ENCODE data around the gene LSMEM2. TPM values are rescaled to one million over a fixed set of nuclear protein-coding genes. Genes with fewer than 3 reads are reported as not detected.

LSMEM2 gene
- total RNA-seq, 2 donors from 2014 or later: 1.4 to 6.6 TPM

- peak; percentile 99 for DNase-seq
- peak; percentile 95 to 96 for ATAC-seq
- intact Hi-C loops (cut with DNase I): no loop called here
These were observed 13.5 kb downstream of the LSMEM2 start, which contains the start of gene IFRD2 for GRCh38 chr3:50292159-50293078. TSS of gene IFRD2 (minus strand) at chr3:50292429. CDS start at chr3:50292274, 155 bp downstream.

GRCh38 chr3:50293079-50293801, 14.4 kb downstream of the LSMEM2 start:
- no peak for DNase-seq
- ATAC-seq: no peak
- intact Hi-C loops (cut with DNase I): no loop called here

- no peak for DNase-seq
- ATAC-seq: no peak
- intact Hi-C loops (cut with DNase I): no loop called here
These were observed 15.2 kb downstream of the LSMEM2 start for GRCh38 chr3:50294089-50294488.

DNA sequence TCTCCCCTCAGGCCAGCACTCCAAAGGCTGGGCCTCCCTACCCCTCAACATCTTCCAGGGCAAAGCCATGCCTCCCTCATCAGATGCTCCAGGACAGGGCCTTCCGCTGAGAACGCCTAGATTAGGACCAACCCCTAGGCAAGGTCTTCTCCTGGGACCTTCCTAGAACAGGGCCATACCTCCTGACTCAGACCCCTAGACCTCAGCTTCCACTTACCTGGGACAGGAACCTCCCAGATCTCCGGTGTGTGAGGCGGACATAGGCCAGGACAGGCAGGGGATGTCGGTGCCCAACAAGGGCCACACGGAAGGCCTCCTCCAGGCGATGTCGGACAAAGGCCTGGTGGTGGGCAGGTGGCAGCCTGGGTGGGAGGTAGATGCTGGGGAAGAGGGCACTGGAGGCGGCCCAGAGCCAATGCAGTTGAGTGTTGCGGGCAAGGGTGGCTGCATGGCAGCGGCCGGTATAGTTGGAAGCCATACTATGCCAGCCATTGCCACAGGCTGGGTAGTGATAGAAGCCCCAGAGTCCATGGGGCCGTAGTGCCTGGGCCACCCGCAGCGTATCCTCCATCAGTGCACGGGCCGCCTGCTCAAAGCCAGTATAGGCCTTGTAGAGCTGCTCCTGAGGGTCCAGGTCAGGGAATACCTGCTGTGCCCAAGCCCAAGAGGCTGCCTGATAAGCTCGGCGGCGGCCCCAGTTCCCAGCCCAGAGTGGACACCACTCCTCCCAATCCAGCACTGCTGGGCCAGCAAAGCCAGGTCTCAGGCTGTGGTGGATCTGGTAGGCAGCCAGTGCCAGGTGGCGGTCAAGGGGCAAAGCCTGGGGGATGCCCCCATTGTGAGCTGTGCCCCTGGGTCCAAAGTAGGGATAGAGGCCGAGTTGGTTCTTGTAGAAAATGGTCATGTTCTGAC, 15.9 kb downstream of the LSMEM2 start:
- no peak for DNase-seq

DNA sequence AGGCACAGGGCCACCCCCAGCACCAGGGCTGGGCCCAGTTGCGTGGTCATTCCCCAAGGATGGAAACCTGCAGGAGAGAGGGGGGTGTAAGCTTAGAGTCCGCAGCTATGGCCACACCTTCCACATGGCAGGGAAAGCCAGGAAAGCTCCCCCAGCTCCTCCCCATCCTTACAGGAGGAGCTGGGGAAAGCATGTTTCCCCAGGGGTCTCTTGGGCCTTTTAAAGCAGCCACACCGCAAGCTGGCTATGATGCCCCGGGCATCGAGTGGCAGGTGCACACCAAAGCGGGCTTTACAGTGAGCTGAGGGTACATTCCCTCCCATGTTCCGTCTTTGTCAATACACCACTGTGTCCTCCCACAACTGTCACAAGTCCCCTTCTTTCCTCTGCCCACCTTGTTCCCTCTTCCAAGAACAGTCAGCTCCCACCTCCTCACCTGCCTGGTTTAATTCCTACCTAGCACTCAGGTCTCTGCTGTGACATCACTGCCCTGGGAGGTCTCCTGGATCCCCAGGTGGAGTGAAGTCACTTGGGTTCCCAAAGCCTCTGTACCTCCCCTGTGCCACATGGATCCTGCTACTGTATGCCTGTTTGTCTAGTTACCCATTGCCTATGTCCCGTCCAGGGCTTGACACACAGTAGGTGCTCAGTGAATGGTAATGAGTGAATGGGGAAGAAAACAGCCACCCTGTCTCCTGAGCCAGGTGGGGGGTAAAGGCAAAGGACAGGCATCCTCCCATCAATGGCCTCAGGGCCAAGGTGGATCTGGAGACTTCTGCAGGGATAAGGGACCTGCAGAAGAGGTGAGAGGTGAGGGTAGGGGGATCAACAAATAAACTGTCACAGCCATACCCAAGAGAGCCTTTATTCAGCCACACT, 16.9 kb downstream of the LSMEM2 start:
- ATAC-seq (no peak), DNase-seq (no peak)
- intact Hi-C loops (cut with DNase I): no loop called here

More for the DNA sequence above, 15.9 kb downstream of the LSMEM2 start:
- no peak for ATAC-seq
- intact Hi-C loops (cut with DNase I): no loop called here

GRCh38 chr3:50296721-50297383, 18.0 kb downstream of the LSMEM2 start:
- intact Hi-C loops (cut with DNase I): no loop called here
- DNase-seq (no peak), ATAC-seq (no peak)

DNA sequence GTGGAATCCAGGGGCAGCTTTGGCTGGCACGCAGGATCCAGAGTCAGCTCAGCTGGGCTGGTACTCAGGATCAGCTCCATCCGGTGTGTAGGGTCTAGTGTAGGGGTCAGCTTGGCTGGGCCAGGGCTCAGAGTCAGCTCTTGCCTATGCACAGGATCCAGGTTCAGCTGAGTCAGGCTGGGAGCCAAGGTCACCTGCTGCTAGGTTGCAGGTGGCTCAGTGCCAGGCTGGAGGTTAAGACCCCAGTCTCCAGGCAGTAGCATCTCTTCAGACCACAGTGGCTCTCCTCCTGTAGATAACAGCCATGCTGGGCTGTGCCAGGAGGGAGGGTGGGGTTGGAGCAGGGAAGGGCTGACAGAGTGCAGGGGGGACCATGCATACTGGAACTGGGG, 18.5 kb downstream of the LSMEM2 start:
- ATAC-seq (no peak), DNase-seq (no peak)
- intact Hi-C loops (cut with DNase I): no loop called here

GRCh38 chr3:50297896-50298725, 19.2 kb downstream of the LSMEM2 start:
- intact Hi-C loops (cut with DNase I): no loop called here
- no peak for DNase-seq
- no peak for ATAC-seq

- ATAC-seq: peak; percentile 91 to 94
- intact Hi-C loops (cut with DNase I): no loop called here
These were observed 20.1 kb downstream of the LSMEM2 start, which contains the start of the genes HYAL3 and NAA80 for GRCh38 chr3:50298836-50299637. TSS of gene HYAL3 (minus strand) at chr3:50299405. CDS start at chr3:50295602, 3,803 bp downstream. TSS of gene NAA80 (minus strand) at chr3:50299405. CDS start at chr3:50297463, 1,942 bp downstream.

DNA sequence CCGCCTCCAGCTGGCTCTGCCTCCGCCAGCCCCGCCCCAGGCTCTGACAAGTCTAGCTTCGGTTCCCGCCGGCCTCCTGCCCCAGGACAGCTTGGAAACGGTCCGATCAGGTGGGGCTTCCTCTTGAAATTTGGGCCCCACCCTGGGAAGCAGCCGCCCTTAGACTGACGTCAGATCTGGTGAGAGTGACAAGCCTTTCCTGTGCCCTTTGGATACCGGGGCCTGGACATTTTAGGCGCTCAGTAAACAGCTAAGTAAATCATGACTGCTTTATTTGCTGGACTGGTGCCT, 20.7 kb downstream of the LSMEM2 start:
- no peak for DNase-seq
- intact Hi-C loops (cut with DNase I): no loop called here
- ATAC-seq: no peak

More at GRCh38 chr3:50298836-50299637, 20.1 kb downstream of the LSMEM2 start, which contains the start of the genes HYAL3 and NAA80:
- peak; percentile 99 for DNase-seq

DNA sequence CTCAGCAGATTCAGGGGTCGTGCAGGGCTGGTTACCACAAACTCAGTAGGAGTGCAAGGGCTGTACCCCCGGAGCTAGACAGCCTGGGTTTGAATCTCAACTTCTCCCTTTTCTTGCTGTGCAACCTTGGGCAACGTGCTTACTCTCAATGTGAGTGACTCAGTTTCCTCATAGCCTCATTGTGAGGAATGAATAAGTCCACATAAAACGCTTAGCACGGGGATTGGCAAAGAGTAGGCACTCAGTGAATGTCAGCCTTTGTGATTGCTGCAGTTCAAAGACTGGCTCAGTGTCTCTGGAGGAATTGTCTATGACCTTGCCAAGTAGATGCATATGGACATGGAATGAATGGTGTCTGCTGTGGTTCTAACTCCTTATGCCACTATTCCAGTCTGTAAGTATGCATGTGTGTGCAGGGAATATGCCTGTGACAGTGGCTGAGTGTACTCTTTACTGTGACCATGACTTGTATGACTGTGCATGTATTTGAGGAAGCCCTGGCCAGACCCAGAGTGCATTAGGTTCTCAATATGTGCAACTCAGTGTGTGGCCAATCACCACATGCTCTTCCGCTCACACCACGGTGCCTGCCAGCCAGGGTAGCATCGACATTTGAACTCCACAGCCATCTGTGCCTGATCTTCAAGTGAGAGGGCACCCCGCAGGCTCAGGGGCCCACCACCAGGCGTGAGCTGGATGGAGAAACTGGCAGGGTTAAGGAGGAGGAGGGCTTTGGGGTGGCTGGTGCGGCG, 21.2 kb downstream of the LSMEM2 start:
- peak in 1 of 2 donors; percentile 2 for ATAC-seq
- intact Hi-C loops (cut with DNase I): no loop called here
- DNase-seq: no peak

- no peak for ATAC-seq
- intact Hi-C loops (cut with DNase I): no loop called here
- DNase-seq: no peak
These were observed 21.9 kb downstream of the LSMEM2 start for GRCh38 chr3:50300681-50301254.

DNA sequence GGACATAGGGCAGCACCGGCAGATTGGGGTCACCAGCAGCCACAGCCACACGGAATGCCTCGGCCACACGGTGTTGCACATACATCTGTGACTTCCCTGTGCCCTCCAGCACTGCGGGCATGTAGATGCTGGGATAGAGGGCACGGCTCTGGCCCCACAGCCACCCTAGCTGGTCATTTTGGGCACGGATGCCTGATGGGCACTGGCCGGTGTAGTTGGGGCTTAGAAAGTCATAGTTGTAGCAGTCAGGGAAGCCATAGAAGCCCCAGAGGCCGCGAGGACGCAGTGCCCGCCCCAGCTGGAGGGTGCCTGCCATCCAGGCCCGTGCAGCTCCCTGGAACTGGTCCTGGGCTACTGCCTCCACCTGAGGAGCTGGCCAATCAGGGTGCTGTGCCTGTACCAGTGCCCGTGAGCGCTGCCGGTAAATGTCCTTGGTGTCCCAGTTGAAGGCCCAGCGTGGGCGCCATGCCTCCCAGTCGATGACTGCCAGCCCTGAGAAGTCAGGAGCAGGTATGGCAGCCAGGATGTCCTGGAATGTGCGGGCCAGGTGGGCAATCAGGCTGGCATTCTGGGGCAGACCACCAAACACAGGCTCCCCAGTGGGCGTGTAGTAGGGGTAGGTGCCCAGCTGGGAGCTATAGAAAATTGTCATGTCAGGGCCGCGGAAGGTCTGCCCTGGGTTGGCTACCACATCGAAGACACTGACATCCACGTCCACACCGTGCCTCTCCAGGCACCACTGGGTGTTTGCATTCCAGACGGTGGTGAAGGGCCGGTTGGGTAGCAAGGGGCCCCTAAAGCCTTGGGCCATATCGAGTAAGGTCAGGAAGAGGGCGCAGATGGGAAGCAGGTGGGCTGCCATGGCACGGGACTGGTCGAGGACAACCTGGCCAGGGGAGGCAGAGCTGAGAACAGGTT, 23.5 kb downstream of the LSMEM2 start:
- DNase-seq (no peak), ATAC-seq (no peak)
- intact Hi-C loops (cut with DNase I): no loop called here
